K562 (cell line): Measurements from ENCODE around the gene PDE4D.

Source experiments
- CREB1 ChIP-seq, 2 experiments: sonication (generic) in 1 of 2; formaldehyde crosslinking in 1 of 2; IDR thresholded peaks; 2 replicates each; pipeline versions ENCODE4 v1.6.1 to v1.8.0; 2012 to 2022; ENCODE audit warnings: inconsistent platforms in 1 of 2, mild to moderate bottlenecking in 1 of 2, missing genetic modification reagents in 1 of 2, moderate library complexity in 1 of 2
- CTCF ChIP-seq, 3 experiments: IDR thresholded peaks in 2 of 3; conservative IDR thresholded peaks in 1 of 3; 2 replicates each; pipeline ENCODE4 v1.5.1; 2011 to 2012; ENCODE audit warnings: low read length in 3 of 3, mild to moderate bottlenecking in 3 of 3, control low read depth in 2 of 3, improper control_type of control experiment in 1 of 3, inconsistent platforms in 1 of 3, low read depth in 1 of 3, mixed read lengths in 1 of 3, moderate library complexity in 1 of 3; ENCODE audit not compliant: insufficient read depth in 2 of 3
- FOXJ3 ChIP-seq: sonication (generic); formaldehyde crosslinking; IDR thresholded peaks from 2 replicates; pipeline ENCODE4 v1.4.0; 2020; ENCODE audit warnings: mild to moderate bottlenecking, missing genetic modification reagents
- FOXM1 ChIP-seq, 2 experiments: fragments of 450-650 bp in 1 of 2; sonication (generic) in 1 of 2; formaldehyde crosslinking in 1 of 2; IDR thresholded peaks; 2 replicates each; pipeline versions ENCODE4 v1.6.1 to v1.9.0; 2017 to 2022; ENCODE audit warnings: low read depth in 2 of 2, mild to moderate bottlenecking in 2 of 2, missing genetic modification reagents in 1 of 2, moderate library complexity in 1 of 2
- IRF1 ChIP-seq: sonication (generic); formaldehyde crosslinking; IDR thresholded peaks from 2 replicates; pipeline ENCODE4 v1.8.0; 2022; ENCODE audit warnings: missing genetic modification reagents, mild to moderate bottlenecking, borderline replicate concordance
- STAT5B ChIP-seq: fragments of 250-450 bp; sonication (Bioruptor Pico); IDR thresholded peaks from 2 replicates; pipeline ENCODE4 v1.8.0; 2021; ENCODE audit warnings: mild to moderate bottlenecking, inconsistent platforms
- ZBTB33 ChIP-seq: sonication (generic); formaldehyde crosslinking; IDR thresholded peaks from 2 replicates; pipeline ENCODE4 v1.8.1; 2023; ENCODE audit warnings: mild to moderate bottlenecking, missing genetic modification reagents
- ZNF511 ChIP-seq: sonication (generic); formaldehyde crosslinking; IDR thresholded peaks from 2 replicates; pipeline ENCODE4 v1.8.0; 2022; ENCODE audit warnings: mild to moderate bottlenecking, missing genetic modification reagents

- no peak for TF ChIP-seq CTCF (IDR thresholded peaks at IDR 0.05 in 2 of 3, conservative IDR thresholded peaks at IDR 0.05 in 1 of 3; ENCODE audit: insufficient read depth in 2 of 3, low read depth in 1 of 3, low read length in 3 of 3)
- no peak for TF ChIP-seq ZBTB33
- no peak for TF ChIP-seq ZNF511
- TF ChIP-seq IRF1 (CRISPR knock-in tag): no peak
- no peak for TF ChIP-seq FOXJ3 (CRISPR knock-in tag)
- TF ChIP-seq STAT5B (CRISPR knock-in tag): no peak
- TF ChIP-seq CREB1 (IDR thresholded peaks at IDR 0.05): no peak
- no peak for TF ChIP-seq CREB1 (CRISPR knock-in tag; IDR thresholded peaks at IDR 0.05)
- no peak for TF ChIP-seq FOXM1 (IDR thresholded peaks at IDR 0.05; ENCODE audit: low read depth)
- TF ChIP-seq FOXM1 (CRISPR knock-in tag; IDR thresholded peaks at IDR 0.05; ENCODE audit: low read depth): no peak
These were observed 64.1 kb downstream of the PDE4D start for GRCh38 chr5:59829386-59829785.
